GM18907 (cell line): ENCODE measurements around the gene PRG3.
"Not testable (repeated sequence)": the region's sequence is repeated elsewhere in the genome, so short reads cannot be mapped to it uniquely, and the experiment has no call there.

Experiments
- ATAC-seq: cut with Tn5 transposase; IDR thresholded peaks from one replicate; pipeline ENCODE4 v1.9.1; 2021; ENCODE audit warnings: mild to moderate bottlenecking, moderate library complexity; ENCODE audit not compliant: unreplicated experiment

PRG3 gene

GRCh38 chr11:57361420-57361819 lies 19.5 kb downstream of the PRG3 start:
- ATAC-seq = not testable (repeated sequence)

GRCh38 chr11:57360991-57361390 lies 20.0 kb downstream of the PRG3 start:
- no peak for ATAC-seq

- ATAC-seq = no peak
These were observed 20.9 kb downstream of the PRG3 start for GRCh38 chr11:57359896-57360690.

GRCh38 chr11:57359396-57359795 lies 21.6 kb downstream of the PRG3 start:
- ATAC-seq = no peak

GRCh38 chr11:57358991-57359390 lies 22.0 kb downstream of the PRG3 start:
- no peak for ATAC-seq

- ATAC-seq = no peak
These were observed 22.4 kb downstream of the PRG3 start for GRCh38 chr11:57358543-57358961.

GRCh38 chr11:57357856-57358255 lies 23.1 kb downstream of the PRG3 start:
- ATAC-seq = no peak

- ATAC-seq = no peak
These were observed 23.6 kb downstream of the PRG3 start for GRCh38 chr11:57357310-57357709.

- no peak for ATAC-seq
These were observed 24.7 kb downstream of the PRG3 start for GRCh38 chr11:57356268-57356667.

GRCh38 chr11:57354699-57355098 lies 26.3 kb downstream of the PRG3 start:
- ATAC-seq = peak; percentile 49

- no peak for ATAC-seq
These were observed 27.1 kb downstream of the PRG3 start for GRCh38 chr11:57353852-57354251.

GRCh38 chr11:57353446-57353845 lies 27.5 kb downstream of the PRG3 start:
- ATAC-seq = no peak

- ATAC-seq = no peak
These were observed 27.9 kb downstream of the PRG3 start for GRCh38 chr11:57353036-57353435.

GRCh38 chr11:57349491-57350274 lies 31.3 kb downstream of the PRG3 start:
- ATAC-seq = no peak

- ATAC-seq = no peak
These were observed 32.2 kb downstream of the PRG3 start for GRCh38 chr11:57348636-57349313.

- ATAC-seq = no peak
These were observed 32.9 kb downstream of the PRG3 start for GRCh38 chr11:57348052-57348451.

- ATAC-seq = no peak
These were observed 33.6 kb downstream of the PRG3 start for GRCh38 chr11:57347336-57347735.

- peak; percentile 69 for ATAC-seq
These were observed 35.3 kb downstream of the PRG3 start for GRCh38 chr11:57345555-57346211.

GRCh38 chr11:57344826-57345225 lies 36.1 kb downstream of the PRG3 start:
- ATAC-seq = no peak

GRCh38 chr11:57343825-57344224 lies 37.1 kb downstream of the PRG3 start:
- no peak for ATAC-seq

GRCh38 chr11:57342702-57343101 lies 38.2 kb downstream of the PRG3 start:
- ATAC-seq = no peak
